GM23338 (cell line): Measurements from ENCODE around the gene ARHGEF28. TPM values are rescaled to one million over a fixed set of nuclear protein-coding genes. Genes with fewer than 3 reads are reported as not detected.

ENCODE experiments used
- ATAC-seq: fragments of 200-7000 bp; cut with Tn5 transposase; 3 replicates; pipeline ENCODE4 v1.9.1; 2020
- DNase-seq: peaks from one replicate; pipeline ENCODE4 v3.0.0-alpha.2; 2015; ENCODE audit warnings: low spot score
- H2AFZ ChIP-seq: fragments of 200-600 bp; sonication (generic); 2 replicates; pipeline ENCODE4 v1.8.0; 2016; ENCODE audit warnings: antibody characterized with exemption, mild to moderate bottlenecking, moderate library complexity
- H3F3A ChIP-seq: fragments of 200-600 bp; sonication (generic); replicated peaks from 2 replicates; pipeline ENCODE4 v1.8.0; 2017; ENCODE audit warnings: antibody characterized with exemption, mixed run types, low read depth
- H3K27ac ChIP-seq: fragments of 200-600 bp; sonication (generic); 2 replicates; pipeline ENCODE4 v1.6.1; 2016; ENCODE audit warnings: low read depth
- H3K27me3 ChIP-seq: fragments of 200-600 bp; sonication (generic); 2 replicates; pipeline ENCODE4 v1.8.0; 2016; ENCODE audit warnings: mild to moderate bottlenecking, mixed run types, moderate library complexity; ENCODE audit not compliant: insufficient read depth
- H3K36me3 ChIP-seq: fragments of 200-600 bp; sonication (generic); 2 replicates; pipeline ENCODE4 v1.8.0; 2016; ENCODE audit warnings: mild to moderate bottlenecking; ENCODE audit not compliant: insufficient read depth
- H3K4me1 ChIP-seq: fragments of 200-600 bp; sonication (generic); 2 replicates; pipeline ENCODE4 v1.8.0; 2016; ENCODE audit warnings: mild to moderate bottlenecking, moderate library complexity; ENCODE audit not compliant: insufficient read depth
- H3K4me2 ChIP-seq: fragments of 200-600 bp; sonication (generic); 2 replicates; pipeline ENCODE4 v1.7.1; 2017; ENCODE audit warnings: mixed run types
- H3K4me3 ChIP-seq: fragments of 200-600 bp; sonication (generic); 2 replicates; pipeline ENCODE4 v1.6.1; 2016; ENCODE audit warnings: mixed run types
- H3K79me2 ChIP-seq: fragments of 200-600 bp; sonication (generic); replicated peaks from 2 replicates; pipeline ENCODE4 v1.8.0; 2017; ENCODE audit warnings: mild to moderate bottlenecking; ENCODE audit not compliant: insufficient read depth
- H3K9me2 ChIP-seq: fragments of 200-600 bp; sonication (generic); 2 replicates; pipeline ENCODE4 v1.8.0; 2017; ENCODE audit not compliant: insufficient read depth
- H4K20me1 ChIP-seq: fragments of 200-600 bp; sonication (generic); replicated peaks from 2 replicates; pipeline ENCODE4 v1.8.0; 2017; ENCODE audit warnings: mild to moderate bottlenecking; ENCODE audit not compliant: insufficient read depth
- H3K27ac Mint-ChIP-seq: 2 replicates; pipeline ENCODE4 v1.8.0; 2020; ENCODE audit warnings: inconsistent platforms, mild to moderate bottlenecking, moderate library complexity, mixed read lengths
- H3K27me3 Mint-ChIP-seq: 3 replicates; pipeline ENCODE4 v1.8.0; 2022; ENCODE audit warnings: low read depth, mild to moderate bottlenecking, moderate library complexity, mixed read lengths, inconsistent platforms; ENCODE audit not compliant: insufficient read depth, poor library complexity
- H3K36me3 Mint-ChIP-seq: 3 replicates; pipeline ENCODE4 v1.8.0; 2021; ENCODE audit warnings: low read depth, mild to moderate bottlenecking, inconsistent platforms, moderate library complexity, mixed read lengths
- H3K4me1 Mint-ChIP-seq: 3 replicates; pipeline ENCODE4 v1.8.0; 2020; ENCODE audit warnings: mild to moderate bottlenecking, inconsistent platforms, mixed read lengths
- H3K4me3 Mint-ChIP-seq: 3 replicates; pipeline ENCODE4 v1.8.0; 2021; ENCODE audit warnings: moderate library complexity, mild to moderate bottlenecking, inconsistent platforms, mixed read lengths
- H3K9me3 Mint-ChIP-seq: 3 replicates; pipeline ENCODE4 v1.8.0; 2020; ENCODE audit warnings: moderate library complexity, mild to moderate bottlenecking, inconsistent platforms, mixed read lengths
- CTCF ChIP-seq, 2 experiments: fragments of 200-600 bp in 1 of 2; sonication (generic) in 1 of 2; conservative IDR thresholded peaks; 2 replicates each; pipeline versions ENCODE4 v1.5.1 to v1.6.1; 2016 to 2017; ENCODE audit warnings: antibody characterized with exemption in 2 of 2, low read depth in 2 of 2, mild to moderate bottlenecking in 2 of 2, moderate library complexity in 1 of 2
- ETS1 ChIP-seq: IDR thresholded peaks from 2 replicates; pipeline ENCODE4 v1.6.1; 2016; ENCODE audit warnings: antibody characterized with exemption
- EZH2 ChIP-seq: fragments of 200-600 bp; sonication (generic); IDR thresholded peaks from one replicate; pipeline ENCODE4 v1.8.0; 2017; ENCODE audit warnings: antibody characterized with exemption, mild to moderate bottlenecking, low read depth; ENCODE audit not compliant: unreplicated experiment
- EZH2phosphoT487 ChIP-seq: fragments of 200-600 bp; sonication (generic); IDR thresholded peaks from one replicate; pipeline ENCODE4 v1.8.1; 2018; ENCODE audit warnings: antibody characterized with exemption; ENCODE audit not compliant: unreplicated experiment
- JUNB ChIP-seq: IDR thresholded peaks from one replicate; pipeline ENCODE4 v1.6.1; 2016; ENCODE audit warnings: antibody characterized with exemption; ENCODE audit not compliant: unreplicated experiment
- NANOG ChIP-seq: IDR thresholded peaks from 2 replicates; pipeline ENCODE4 v1.6.1; 2016; ENCODE audit warnings: antibody characterized with exemption, borderline replicate concordance
- POLR2AphosphoS5 ChIP-seq: IDR thresholded peaks from 2 replicates; pipeline ENCODE4 v1.6.1; 2016; ENCODE audit warnings: antibody characterized with exemption, low read depth
- REST ChIP-seq: IDR thresholded peaks from one replicate; pipeline ENCODE4 v1.6.1; 2018; ENCODE audit warnings: antibody characterized with exemption; ENCODE audit not compliant: unreplicated experiment
- ZNF331 ChIP-seq: fragments of 250-450 bp; sonication (Bioruptor Pico); IDR thresholded peaks from 2 replicates; pipeline ENCODE4 v1.5.0; 2020; ENCODE audit warnings: low read depth, mild to moderate bottlenecking, moderate library complexity
- ZNF462 ChIP-seq: fragments of 250-450 bp; sonication (Bioruptor Pico); IDR thresholded peaks from 2 replicates; pipeline ENCODE4 v1.5.0; 2020; ENCODE audit warnings: mild to moderate bottlenecking, moderate library complexity
- polyA plus RNA-seq: library from polyadenylated mRNA; unstranded; fragments of >200 nt; fragmentation: Nextera tagmentation; extraction: Ambion mirVana; gene quantifications from 2 replicates; pipeline ENCODE4 v1.2.1, GENCODE V29; 2016
- total RNA-seq: library from RNA; depleted of rRNA; stranded (reverse); fragments of >200 nt; shearing (Covaris generic); gene quantifications from 2 replicates; pipeline ENCODE4 v1.2.3, GENCODE V29; 2014

Gene ARHGEF28
- total and polyA plus RNA-seq, 2 experiments from 2014 or later = 0.39 to 1.0 TPM

- Histone ChIP-seq H3F3A (no peaks in the 10 kb centered on the region), H3K4me3 (no peak overlapping the region), H3K9me2 (peaks cover 6% of the 10 kb centered on the region; the same call in 1 of the 2 replicates), H3K36me3 (no peaks in the 10 kb centered on the region), H2AFZ (no peak overlapping the region), H3K4me2 (no peak overlapping the region), H3K4me1 (no peaks in the 10 kb centered on the region), H3K27ac (no peak overlapping the region), H3K27me3 (no peaks in the 10 kb centered on the region), H4K20me1 (no peaks in the 10 kb centered on the region), H3K79me2 (no peaks in the 10 kb centered on the region)
- ATAC-seq = no peak
- H3K9me3 Mint-ChIP-seq = no peaks in the 10 kb centered on the region
- no peak overlapping the region for H3K4me3 Mint-ChIP-seq
- peaks cover 4% of the 10 kb centered on the region for H3K27me3 Mint-ChIP-seq
- no peak overlapping the region for H3K27ac Mint-ChIP-seq
- no peak for DNase-seq
- no peaks in the 10 kb centered on the region for H3K36me3 Mint-ChIP-seq
- no peaks in the 10 kb centered on the region for H3K4me1 Mint-ChIP-seq
- TF ChIP-seq EZH2phosphoT487 (no peak), JUNB (no peak), REST (no peak), CTCF (conservative IDR thresholded peaks at IDR 0.05; ENCODE audit: low read depth in 2 of 2) (no peak)
Observed at GRCh38 chr5:73893813-73894212, 267.8 kb downstream of the ARHGEF28 start.

GRCh38 chr5:73894860-73895259 is 268.9 kb downstream of the ARHGEF28 start:
- Histone ChIP-seq H3K4me2 (no peak overlapping the region), H3F3A (no peaks in the 10 kb centered on the region), H2AFZ (no peak overlapping the region), H3K36me3 (no peaks in the 10 kb centered on the region), H3K27me3 (no peaks in the 10 kb centered on the region), H4K20me1 (no peaks in the 10 kb centered on the region), H3K27ac (no peak overlapping the region), H3K79me2 (no peaks in the 10 kb centered on the region), H3K9me2 (peaks cover 6% of the 10 kb centered on the region; the same call in 1 of the 2 replicates), H3K4me3 (no peak overlapping the region), H3K4me1 (no peaks in the 10 kb centered on the region)
- Mint-ChIP-seq H3K36me3 (no peaks in the 10 kb centered on the region), H3K4me3 (no peak overlapping the region), H3K4me1 (no peaks in the 10 kb centered on the region), H3K27ac (no peak overlapping the region), H3K27me3 (peaks cover 4% of the 10 kb centered on the region), H3K9me3 (no peaks in the 10 kb centered on the region)
- ATAC-seq (no peak), DNase-seq (no peak)
- TF ChIP-seq ZNF462 (CRISPR knock-in tag) (no peak), ZNF331 (CRISPR knock-in tag) (no peak), EZH2phosphoT487 (no peak), NANOG (no peak), POLR2AphosphoS5 (no peak), ETS1 (no peak), EZH2 (no peak)
